Kidney (tissue), 14 donors: Measurements from ENCODE around the gene NKAIN2. TPM values are rescaled to one million over a fixed set of nuclear protein-coding genes. Genes with fewer than 3 reads are reported as not detected.
"Not testable (repeated sequence)": the region's sequence is repeated elsewhere in the genome, so short reads cannot be mapped to it uniquely, and the experiment has no call there.

ENCODE experiments used
- DNase-seq, 5 donors: peaks; one replicate each; pipeline ENCODE4 v3.0.0-alpha.2; 2013 to 2020
- FAIRE-seq: peaks from 2 replicates; lab custom pipeline; 2012; peaks lifted over from hg19 to GRCh38; lab: Jason Lieb, UNC
- H3K27ac ChIP-seq, 2 donors: one replicate each; pipeline ENCODE4 v1.7.0; 2013; ENCODE audit warnings: low read depth in 2 of 2, low read length in 2 of 2, inconsistent platforms in 1 of 2
- H3K27me3 ChIP-seq: one replicate; pipeline ENCODE4 v1.7.1; 2013; ENCODE audit warnings: low read length, inconsistent platforms; ENCODE audit not compliant: control insufficient read depth, insufficient read depth
- H3K36me3 ChIP-seq, 3 donors: one replicate each; pipeline versions ENCODE4 v1.7.0 to v1.7.1; 2013; ENCODE audit warnings: low read length in 3 of 3, control low read depth in 1 of 3, inconsistent platforms in 1 of 3; ENCODE audit not compliant: insufficient read depth in 3 of 3, control insufficient read depth in 2 of 3
- H3K4me1 ChIP-seq, 3 donors: one replicate each; pipeline versions ENCODE4 v1.7.0 to v1.7.1; 2013; ENCODE audit warnings: low read length in 3 of 3, inconsistent platforms in 1 of 3, low read depth in 1 of 3; ENCODE audit not compliant: control insufficient read depth in 2 of 3, insufficient read depth in 2 of 3
- H3K4me3 ChIP-seq, 3 donors: one replicate each; pipeline versions ENCODE4 v1.7.0 to v1.8.1; 2013; ENCODE audit warnings: low read length in 3 of 3, control low read depth in 1 of 3, inconsistent platforms in 1 of 3
- H3K9ac ChIP-seq, 3 donors: one replicate each; pipeline versions ENCODE4 v1.7.0 to v1.7.1; 2013; ENCODE audit warnings: low read length in 3 of 3, control low read depth in 1 of 3, inconsistent platforms in 1 of 3
- H3K9me3 ChIP-seq, 3 donors: one replicate each; pipeline versions ENCODE4 v1.7.0 to v1.7.1; 2013; ENCODE audit warnings: low read length in 3 of 3, control low read depth in 1 of 3, inconsistent platforms in 1 of 3; ENCODE audit not compliant: control insufficient read depth in 2 of 3, insufficient read depth in 1 of 3
- CTCF ChIP-seq: IDR thresholded peaks from 3 replicates; pipeline ENCODE4 v1.5.1; 2012; ENCODE audit warnings: mild to moderate bottlenecking, moderate library complexity, borderline replicate concordance; ENCODE audit not compliant: insufficient read depth; ENCODE audit errors: extremely low read depth
- intact Hi-C: fragments of 100-400 bp; cut with DNase I; formaldehyde crosslinking; loops from one replicate; pipeline ENCODE4 v1.11.1; 2022
- polyA plus RNA-seq: library from polyadenylated mRNA; stranded (reverse); fragments of 350-450 nt; fragmentation: Illumina TruSeq; extraction: RNeasy Lipid Tissue Mini Kit (QIAGEN cat#74804); gene quantifications from one replicate; pipeline ENCODE4 v1.2.3, GENCODE V29; 2014; ENCODE audit warnings: low read depth, low replicate concordance; ENCODE audit not compliant: insufficient read depth
- total RNA-seq: library from RNA; stranded (reverse); fragmentation: NEBNext Ultra II Directional; extraction: Animal tissue kit (Norgen Biotek cat#: 25700); gene quantifications from one replicate; pipeline ENCODE4 v1.2.1, GENCODE V29; 2021
- donor health status: control.
- donor health status: control.
- donor health status: control.
- donor health status: control.
- donor health status: control.
- donor health status: DM: yes; HTN: yes; CAD: no.
- donor health status: Normal renal cell carcinoma (clear cell type).

Gene NKAIN2
- total and polyA plus RNA-seq, 2 donors from 2014 or later = 0.39 to 1.8 TPM

- no peaks in the 10 kb centered on the region for H3K4me1 ChIP-seq
- DNase-seq (no peak), FAIRE-seq (no peak)
- H3K9ac ChIP-seq = no peak overlapping the region
- intact Hi-C loops = no loop called here
- H3K4me3 ChIP-seq = no peak overlapping the region
- no peaks in the 10 kb centered on the region for H3K36me3 ChIP-seq
- H3K9me3 ChIP-seq = no peaks in the 10 kb centered on the region
- no peak for TF ChIP-seq CTCF
- H3K27me3 ChIP-seq = no peaks in the 10 kb centered on the region
- H3K27ac ChIP-seq = no peak overlapping the region
These were observed 737.9 kb downstream of the NKAIN2 start for GRCh38 chr6:124541573-124541972.

GRCh38 chr6:124546601-124547000 lies 742.9 kb downstream of the NKAIN2 start:
- TF ChIP-seq CTCF = no peak
- H3K4me1 ChIP-seq = no peaks in the 10 kb centered on the region
- H3K27me3 ChIP-seq = no peaks in the 10 kb centered on the region
- intact Hi-C loops = no loop called here
- no peak overlapping the region for H3K27ac ChIP-seq
- H3K9ac ChIP-seq = no peak overlapping the region
- no peaks in the 10 kb centered on the region for H3K9me3 ChIP-seq
- no peak overlapping the region for H3K4me3 ChIP-seq
- no peak for FAIRE-seq
- no peaks in the 10 kb centered on the region for H3K36me3 ChIP-seq
- DNase-seq = no peak

GRCh38 chr6:124551711-124552233 lies 748.1 kb downstream of the NKAIN2 start:
- no peaks in the 10 kb centered on the region for H3K27me3 ChIP-seq
- no peak for TF ChIP-seq CTCF
- no peak overlapping the region for H3K4me3 ChIP-seq
- H3K36me3 ChIP-seq = no peaks in the 10 kb centered on the region
- DNase-seq (no peak), FAIRE-seq (no peak)
- no peaks in the 10 kb centered on the region for H3K4me1 ChIP-seq
- H3K9ac ChIP-seq = no peak overlapping the region
- no peak overlapping the region for H3K27ac ChIP-seq
- intact Hi-C loops = no loop called here
- peaks cover 0 to 2% (median 0%) of the 10 kb centered on the region in 3 donors for H3K9me3 ChIP-seq

GRCh38 chr6:124557873-124558272 lies 754.2 kb downstream of the NKAIN2 start:
- Histone ChIP-seq H3K36me3 (no peaks in the 10 kb centered on the region), H3K4me3 (no peak overlapping the region), H3K27ac (no peak overlapping the region), H3K9ac (no peak overlapping the region), H3K27me3 (no peaks in the 10 kb centered on the region), H3K9me3 (peaks cover 0 to 2% (median 0%) of the 10 kb centered on the region in 3 donors), H3K4me1 (no peaks in the 10 kb centered on the region)
- no peak for TF ChIP-seq CTCF
- DNase-seq (no peak), FAIRE-seq (no peak)
- intact Hi-C loops = no loop called here

GRCh38 chr6:124560078-124560477 lies 756.4 kb downstream of the NKAIN2 start:
- intact Hi-C loops, H3K27me3 ChIP-seq, DNase-seq, H3K27ac ChIP-seq, H3K9me3 ChIP-seq, FAIRE-seq, H3K9ac ChIP-seq, H3K4me1 ChIP-seq, H3K4me3 ChIP-seq, H3K36me3 ChIP-seq: not testable (repeated sequence)
